NB4 (cell line): Measurements from ENCODE around the gene ACOX2.

Experiments
- MYC ChIP-seq: IDR thresholded peaks from 2 replicates; pipeline ENCODE4 v1.6.1; 2011; ENCODE audit warnings: low read depth, low read length
- POLR2A ChIP-seq: IDR thresholded peaks from 2 replicates; pipeline ENCODE4 v1.6.1; 2011; ENCODE audit warnings: mild to moderate bottlenecking; ENCODE audit not compliant: insufficient read length; ENCODE audit errors: extremely low read depth
- TF ChIP-seq, protein P1 (sequence below): IDR thresholded peaks from one replicate; pipeline ENCODE4 v1.5.1; 2012; ENCODE audit warnings: low read depth, low read length

GRCh38 chr3:58463181-58463941 is 73.6 kb downstream of the ACOX2 start:
- TF ChIP-seq, protein P1, sequence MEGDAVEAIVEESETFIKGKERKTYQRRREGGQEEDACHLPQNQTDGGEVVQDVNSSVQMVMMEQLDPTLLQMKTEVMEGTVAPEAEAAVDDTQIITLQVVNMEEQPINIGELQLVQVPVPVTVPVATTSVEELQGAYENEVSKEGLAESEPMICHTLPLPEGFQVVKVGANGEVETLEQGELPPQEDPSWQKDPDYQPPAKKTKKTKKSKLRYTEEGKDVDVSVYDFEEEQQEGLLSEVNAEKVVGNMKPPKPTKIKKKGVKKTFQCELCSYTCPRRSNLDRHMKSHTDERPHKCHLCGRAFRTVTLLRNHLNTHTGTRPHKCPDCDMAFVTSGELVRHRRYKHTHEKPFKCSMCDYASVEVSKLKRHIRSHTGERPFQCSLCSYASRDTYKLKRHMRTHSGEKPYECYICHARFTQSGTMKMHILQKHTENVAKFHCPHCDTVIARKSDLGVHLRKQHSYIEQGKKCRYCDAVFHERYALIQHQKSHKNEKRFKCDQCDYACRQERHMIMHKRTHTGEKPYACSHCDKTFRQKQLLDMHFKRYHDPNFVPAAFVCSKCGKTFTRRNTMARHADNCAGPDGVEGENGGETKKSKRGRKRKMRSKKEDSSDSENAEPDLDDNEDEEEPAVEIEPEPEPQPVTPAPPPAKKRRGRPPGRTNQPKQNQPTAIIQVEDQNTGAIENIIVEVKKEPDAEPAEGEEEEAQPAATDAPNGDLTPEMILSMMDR, result peak; percentile 95
- no peak for TF ChIP-seq POLR2A
- peak; percentile 77 for TF ChIP-seq MYC
